Measurements from ENCODE around the gene RFX7. TPM values are rescaled to one million over a fixed set of nuclear protein-coding genes. Genes with fewer than 3 reads are reported as not detected.

Gene RFX7
- total RNA-seq, 1 experiment from 2014 or later: 43.4 TPM

GRCh38 chr15:56192659-56193442 lies 50.8 kb downstream of the RFX7 start:
- Mint-ChIP-seq H3K27ac (peak overlapping the region in 1 of 3 experiments; percentile 89; a peak in 2 of 7 replicates), H3K36me3 (ENCODE audit: insufficient read depth in 1 of 3, low read depth in 3 of 3) (peaks cover 0 to 3% (median 0%) of the 10 kb centered on the region in 3 experiments; a peak in 1 of 7 replicates), H3K4me1 (peaks cover 10 to 11% of the 10 kb centered on the region in 2 experiments), H3K27me3 (ENCODE audit: low read depth) (no peaks in the 10 kb centered on the region), H3K4me3 (no peak overlapping the region), H3K9me3 (no peaks in the 10 kb centered on the region)
- Histone ChIP-seq H3T11ph (ENCODE audit: low read length) (no peak overlapping the region), H3K23ac (ENCODE audit: insufficient read length, low read depth, low read length) (no peak overlapping the region), H2BK5ac (ENCODE audit: insufficient read length, low read length) (no peak overlapping the region), H2BK12ac (ENCODE audit: insufficient read length, low read depth, low read length) (no peak overlapping the region), H3K23me2 (ENCODE audit: insufficient read length, low read depth, low read length, poor library complexity, severe bottlenecking) (no peaks in the 10 kb centered on the region), H2BK120ac (ENCODE audit: low read depth, low read length, poor library complexity, severe bottlenecking) (no peak overlapping the region), H4K91ac (ENCODE audit: insufficient read length, low read depth, low read length) (no peak overlapping the region), H2AFZ (ENCODE audit: low read length) (no peak overlapping the region), H3K79me1 (ENCODE audit: insufficient read depth, low read depth, low read length, poor library complexity, severe bottlenecking) (peaks cover 3% of the 10 kb centered on the region), H4K8ac (replicated peaks; ENCODE audit: insufficient read length, low read depth, low read length) (no peak overlapping the region), H3K27me3 (ENCODE audit: insufficient read depth, low read length) (no peaks in the 10 kb centered on the region), H2BK15ac (ENCODE audit: low read depth, low read length) (no peak overlapping the region), H3K79me2 (ENCODE audit: insufficient read depth, low read length) (peaks cover 30% of the 10 kb centered on the region; the same call in 1 of the 2 replicates), H3K56ac (ENCODE audit: insufficient read length, low read depth, low read length) (no peak overlapping the region), H3K18ac (ENCODE audit: insufficient read length, low read depth, low read length) (no peak overlapping the region), H3K14ac (ENCODE audit: insufficient read depth, low read length) (no peak overlapping the region), H2AK5ac (ENCODE audit: insufficient read length, low read length) (no peak overlapping the region), H3K9ac (ENCODE audit: extremely low read depth, insufficient read length, low read length) (no peak overlapping the region), H3K4me1 (ENCODE audit: insufficient read depth, low read length) (no peaks in the 10 kb centered on the region; the same call in 1 of the 2 replicates), H4K20me1 (ENCODE audit: control insufficient read depth, insufficient read depth, insufficient read length) (no peaks in the 10 kb centered on the region), H3K27ac (ENCODE audit: insufficient read length, low read depth, low read length) (no peak overlapping the region), H4K5ac (ENCODE audit: insufficient read length, low read depth, low read length) (no peak overlapping the region), H3K4ac (ENCODE audit: low read depth, low read length) (no peak overlapping the region), H3K9me3 (ENCODE audit: control insufficient read depth, low read depth, low read length) (no peaks in the 10 kb centered on the region), H2BK20ac (ENCODE audit: low read depth, low read length, poor library complexity, severe bottlenecking) (no peak overlapping the region), H3K4me2 (ENCODE audit: insufficient read depth, insufficient read length, low read length) (no peak overlapping the region)
- no CpG with 5 or more reads among the region's 10 CpGs for WGBS (ENCODE audit: extremely low coverage, insufficient read length, low lambda C conversion rate)
- DNase-seq: no peak
- TF ChIP-seq CTCF (conservative IDR thresholded peaks at IDR 0.05): no peak

Measured in H9 (cell line).